Suprapubic skin (tissue), 4 donors: ENCODE measurements around the gene PRR23E. TPM values are rescaled to one million over a fixed set of nuclear protein-coding genes. Genes with fewer than 3 reads are reported as not detected.

Experiments used
- DNase-seq, 2 donors: peaks; one replicate each; pipeline ENCODE4 v3.0.0-alpha.2; 2019; ENCODE audit warnings: low spot score in 2 of 2
- H3K27ac ChIP-seq: fragments of 200-600 bp; sonication (generic); one replicate; pipeline ENCODE4 v1.5.1; 2019
- H3K27me3 ChIP-seq: fragments of 200-600 bp; sonication (generic); one replicate; pipeline ENCODE4 v1.5.1; 2019
- H3K36me3 ChIP-seq: fragments of 200-600 bp; sonication (generic); one replicate; pipeline ENCODE4 v1.5.1; 2019
- H3K4me1 ChIP-seq: fragments of 200-600 bp; sonication (generic); one replicate; pipeline ENCODE4 v1.5.1; 2019
- H3K4me3 ChIP-seq: fragments of 200-600 bp; sonication (generic); one replicate; pipeline ENCODE4 v1.5.1; 2019; ENCODE audit warnings: mild to moderate bottlenecking
- H3K9me3 ChIP-seq: fragments of 200-600 bp; sonication (generic); one replicate; pipeline ENCODE4 v1.5.1; 2019
- EP300 ChIP-seq: sonication (generic); formaldehyde crosslinking; IDR thresholded peaks from one replicate; pipeline ENCODE4 v1.6.1; 2017; ENCODE audit warnings: antibody characterized with exemption
- POLR2A ChIP-seq, 2 donors: fragments of 450-650 bp; IDR thresholded peaks; one replicate each; pipeline ENCODE4 v1.6.1; 2017; ENCODE audit warnings: antibody characterized with exemption in 2 of 2, mild to moderate bottlenecking in 2 of 2, moderate library complexity in 2 of 2
- POLR2AphosphoS5 ChIP-seq, 3 donors: sonication (generic); formaldehyde crosslinking; IDR thresholded peaks; one replicate each; pipeline ENCODE4 v1.6.1; 2017; ENCODE audit warnings: antibody characterized with exemption in 3 of 3
- WGBS: methylation state at CpG from one replicate; pipeline ENCODE4 v1.1.5; 2018; 5-methylcytosine and 5-hydroxymethylcytosine counted together
- total RNA-seq, 4 donors: library from RNA; depleted of rRNA; stranded (reverse); fragments of >200 nt; gene quantifications; one replicate each; pipeline ENCODE4 v1.1.0, GENCODE V29; 2016
- TF ChIP-seq, protein P1 (sequence below), 2 donors: fragments of 200-600 bp in 1 of 2; fragments of 450-650 bp in 1 of 2; sonication (generic) in 1 of 2; IDR thresholded peaks; one replicate each; pipeline ENCODE4 v1.5.1; 2016 to 2019; ENCODE audit warnings: antibody characterized with exemption in 2 of 2, mild to moderate bottlenecking in 1 of 2, moderate library complexity in 1 of 2

The PRR23E gene
- total RNA-seq, 4 donors from 2014 or later = not detected

DNA sequence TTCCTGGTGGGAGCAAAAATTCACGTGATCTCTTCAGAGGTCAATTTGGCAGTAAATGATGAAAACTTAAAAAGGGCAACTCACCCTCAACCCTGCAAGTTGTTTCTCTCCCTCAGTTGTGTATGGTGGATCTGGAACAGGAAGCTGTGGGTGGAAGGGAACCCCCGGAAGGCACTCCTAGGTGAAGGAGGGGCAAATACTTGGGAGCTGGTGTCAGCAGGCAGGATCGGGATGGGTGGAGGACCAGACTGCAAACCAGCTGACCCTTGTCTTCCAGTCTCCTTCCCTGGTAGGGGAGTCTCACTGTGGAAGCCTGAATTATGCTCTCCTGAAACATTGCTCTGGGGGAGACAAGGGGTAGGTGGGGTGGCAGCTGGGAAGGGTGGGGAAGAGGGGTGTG, 33.5 kb downstream of the PRR23E start:
- 53% methylated on average over 3 of the region's 3 CpGs for WGBS
- Histone ChIP-seq H3K36me3 (no peaks in the 10 kb centered on the region), H3K4me3 (no peak overlapping the region), H3K27ac (no peak overlapping the region), H3K4me1 (no peaks in the 10 kb centered on the region), H3K27me3 (peaks cover 16% of the 10 kb centered on the region), H3K9me3 (no peaks in the 10 kb centered on the region)
- TF ChIP-seq, protein P1, sequence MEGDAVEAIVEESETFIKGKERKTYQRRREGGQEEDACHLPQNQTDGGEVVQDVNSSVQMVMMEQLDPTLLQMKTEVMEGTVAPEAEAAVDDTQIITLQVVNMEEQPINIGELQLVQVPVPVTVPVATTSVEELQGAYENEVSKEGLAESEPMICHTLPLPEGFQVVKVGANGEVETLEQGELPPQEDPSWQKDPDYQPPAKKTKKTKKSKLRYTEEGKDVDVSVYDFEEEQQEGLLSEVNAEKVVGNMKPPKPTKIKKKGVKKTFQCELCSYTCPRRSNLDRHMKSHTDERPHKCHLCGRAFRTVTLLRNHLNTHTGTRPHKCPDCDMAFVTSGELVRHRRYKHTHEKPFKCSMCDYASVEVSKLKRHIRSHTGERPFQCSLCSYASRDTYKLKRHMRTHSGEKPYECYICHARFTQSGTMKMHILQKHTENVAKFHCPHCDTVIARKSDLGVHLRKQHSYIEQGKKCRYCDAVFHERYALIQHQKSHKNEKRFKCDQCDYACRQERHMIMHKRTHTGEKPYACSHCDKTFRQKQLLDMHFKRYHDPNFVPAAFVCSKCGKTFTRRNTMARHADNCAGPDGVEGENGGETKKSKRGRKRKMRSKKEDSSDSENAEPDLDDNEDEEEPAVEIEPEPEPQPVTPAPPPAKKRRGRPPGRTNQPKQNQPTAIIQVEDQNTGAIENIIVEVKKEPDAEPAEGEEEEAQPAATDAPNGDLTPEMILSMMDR (IDR thresholded peaks at IDR 0.05) = no peak
- TF ChIP-seq POLR2A (IDR thresholded peaks at IDR 0.05) = no peak
- no peak for TF ChIP-seq EP300
- TF ChIP-seq POLR2AphosphoS5 (IDR thresholded peaks at IDR 0.05) = no peak
- DNase-seq = no peak

DNA sequence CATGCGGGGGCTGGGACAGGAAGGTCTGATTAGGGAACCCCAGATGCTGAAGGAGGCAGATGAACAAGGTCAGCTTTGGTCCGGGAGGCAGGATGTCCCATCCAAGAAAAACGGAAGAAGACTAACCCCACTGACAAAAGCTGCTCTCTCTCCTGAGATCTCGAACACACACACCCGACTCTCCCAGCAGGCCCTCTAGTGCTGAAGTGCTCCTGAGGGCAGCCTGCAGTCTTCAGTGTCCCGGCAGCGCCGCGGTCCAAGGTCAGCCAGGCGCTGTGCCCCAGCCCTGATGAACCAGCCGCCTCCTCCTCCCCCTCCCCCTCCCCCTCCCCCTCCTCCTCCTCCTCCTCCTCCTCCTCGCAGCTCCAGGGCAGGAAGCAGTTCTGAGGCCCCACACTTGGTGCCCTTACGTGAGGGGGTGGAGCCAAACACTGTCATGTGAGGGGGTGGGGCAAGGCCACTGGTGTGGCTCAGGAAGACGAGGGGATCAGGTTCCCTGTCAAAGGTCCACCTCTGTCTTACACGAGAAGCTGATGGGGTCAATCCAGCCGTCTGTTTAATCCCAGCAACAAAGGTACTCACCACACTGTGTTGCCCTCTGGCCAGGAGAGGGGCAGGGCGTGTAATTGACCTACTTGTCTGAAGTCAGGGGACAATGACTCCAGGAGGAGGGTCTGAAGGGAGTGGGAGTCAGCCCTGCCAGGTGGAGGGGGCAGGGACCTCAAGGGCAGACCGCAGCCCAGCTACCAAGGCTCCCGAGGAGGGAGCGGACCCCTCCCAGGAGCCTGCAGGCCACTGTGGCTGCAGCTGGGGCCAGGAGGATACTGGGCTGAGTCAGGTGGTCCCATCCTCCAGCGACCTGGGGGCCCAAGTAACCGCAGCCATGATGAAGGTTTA, 34.3 kb downstream of the PRR23E start:
- H3K4me1 ChIP-seq = no peaks in the 10 kb centered on the region
- no peak overlapping the region for H3K4me3 ChIP-seq
- H3K27ac ChIP-seq = no peak overlapping the region
- H3K9me3 ChIP-seq = no peaks in the 10 kb centered on the region
- no peaks in the 10 kb centered on the region for H3K36me3 ChIP-seq
- no peak for DNase-seq
- H3K27me3 ChIP-seq = peaks cover 17% of the 10 kb centered on the region
- 36% methylated on average over 16 of the region's 22 CpGs for WGBS
- TF ChIP-seq EP300 (no peak), POLR2AphosphoS5 (IDR thresholded peaks at IDR 0.05) (no peak), POLR2A (IDR thresholded peaks at IDR 0.05) (no peak)
- TF ChIP-seq, protein P1 (IDR thresholded peaks at IDR 0.05) = no peak

DNA sequence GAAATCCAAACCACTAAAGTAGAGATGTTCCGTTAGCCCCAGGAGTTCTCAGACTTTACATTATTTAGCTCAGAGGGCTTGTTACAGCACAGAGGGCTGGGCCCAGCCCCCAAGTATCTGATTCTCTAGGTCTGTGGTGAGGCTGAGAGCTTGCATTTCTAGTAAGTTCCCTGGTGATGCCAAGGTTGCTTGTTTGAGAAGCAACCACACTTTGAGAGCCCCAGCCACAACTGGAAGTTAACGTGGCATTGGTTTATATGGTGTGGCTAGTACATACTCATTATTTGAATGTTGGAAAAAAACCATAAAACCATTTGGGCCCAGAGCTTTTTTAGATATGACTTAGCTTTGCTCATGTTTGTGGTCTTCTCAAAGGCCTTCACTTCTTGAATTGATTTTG, 35.9 kb downstream of the PRR23E start:
- Histone ChIP-seq H3K4me1 (no peaks in the 10 kb centered on the region), H3K27me3 (peaks cover 12% of the 10 kb centered on the region), H3K4me3 (no peak overlapping the region), H3K9me3 (no peaks in the 10 kb centered on the region), H3K36me3 (no peaks in the 10 kb centered on the region), H3K27ac (no peak overlapping the region)
- DNase-seq = no peak
- TF ChIP-seq, protein P1 (IDR thresholded peaks at IDR 0.05) = no peak
- WGBS = 91% methylated on average over 2 of the region's 2 CpGs

DNA sequence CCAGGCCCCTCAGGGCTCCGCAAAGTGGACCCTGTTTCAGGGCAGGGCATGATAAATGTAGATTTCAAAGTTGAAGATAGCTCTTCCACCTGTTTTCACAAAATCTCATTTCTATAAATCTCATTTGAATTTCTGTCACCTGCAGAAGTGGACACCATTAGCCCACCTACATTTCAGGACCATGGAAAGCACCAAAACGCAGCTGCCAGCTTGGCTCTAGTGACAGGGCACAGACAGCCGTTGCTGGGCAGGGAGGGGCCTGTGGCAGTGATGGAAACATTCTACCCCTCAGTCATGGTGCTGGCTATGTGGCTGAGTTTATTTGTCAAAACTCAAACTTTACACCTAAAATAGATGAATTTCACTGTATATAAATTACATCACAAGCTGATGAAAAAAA, 40.4 kb downstream of the PRR23E start:
- TF ChIP-seq POLR2AphosphoS5 (IDR thresholded peaks at IDR 0.05) (no peak), POLR2A (IDR thresholded peaks at IDR 0.05) (no peak), EP300 (no peak)
- TF ChIP-seq, protein P1 (IDR thresholded peaks at IDR 0.05) = no peak
- Histone ChIP-seq H3K9me3 (no peaks in the 10 kb centered on the region), H3K27me3 (peaks cover 7% of the 10 kb centered on the region), H3K36me3 (no peaks in the 10 kb centered on the region), H3K27ac (no peak overlapping the region), H3K4me3 (no peak overlapping the region), H3K4me1 (no peaks in the 10 kb centered on the region)
- no peak for DNase-seq
- 33% methylated on average over 3 of the region's 3 CpGs for WGBS

DNA sequence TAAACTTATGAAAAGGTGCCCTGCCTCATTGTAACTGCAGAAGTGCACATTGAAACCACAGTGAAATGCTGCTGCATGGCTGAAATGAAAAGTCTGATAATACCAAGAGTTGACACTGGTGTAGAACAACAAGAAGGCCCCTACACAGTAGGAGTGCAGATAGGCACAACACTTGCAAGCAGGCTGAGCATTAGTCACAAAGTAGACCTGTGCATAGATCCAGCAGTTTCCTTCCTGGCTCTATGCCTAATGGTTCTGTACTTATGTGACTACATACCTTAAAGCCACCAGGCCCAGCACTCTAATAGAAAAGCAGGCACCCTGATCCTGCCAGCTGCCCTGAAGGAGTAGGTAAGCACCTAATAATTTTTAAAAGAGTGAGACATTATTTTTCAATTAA, 41.8 kb downstream of the PRR23E start:
- no peak for DNase-seq
- Histone ChIP-seq H3K27me3 (peaks cover 7% of the 10 kb centered on the region), H3K36me3 (no peaks in the 10 kb centered on the region), H3K27ac (no peak overlapping the region), H3K4me1 (no peaks in the 10 kb centered on the region), H3K9me3 (no peaks in the 10 kb centered on the region), H3K4me3 (no peak overlapping the region)
- TF ChIP-seq POLR2AphosphoS5 (IDR thresholded peaks at IDR 0.05) (no peak), EP300 (no peak), POLR2A (IDR thresholded peaks at IDR 0.05) (no peak)
- TF ChIP-seq, protein P1 (IDR thresholded peaks at IDR 0.05) = no peak
